Astrocyte of the hippocampus (primary cell): Measurements from ENCODE around the gene ECHDC3.
A peak's percentile ranks its signal among the peaks of the same experiment; 100 is the strongest.
"Not testable (repeated sequence)": the region's sequence is repeated elsewhere in the genome, so short reads cannot be mapped to it uniquely, and the experiment has no call there.

ENCODE experiments used
- DNase-seq: peaks from one replicate; pipeline ENCODE4 v3.0.0; 2011; ENCODE audit warnings: low read depth, low spot score

Gene ECHDC3

GRCh38 chr10:11715815-11716494, 26.2 kb upstream of the ECHDC3 start:
- DNase-seq: peak; percentile 13

GRCh38 chr10:11716686-11717085, 25.5 kb upstream of the ECHDC3 start:
- DNase-seq: no peak

GRCh38 chr10:11719496-11720259, 22.5 kb upstream of the ECHDC3 start:
- DNase-seq: peak; percentile 17

- DNase-seq: no peak
Measured at GRCh38 chr10:11720260-11720741, 21.9 kb upstream of the ECHDC3 start.

GRCh38 chr10:11721806-11722205, 20.4 kb upstream of the ECHDC3 start:
- DNase-seq: no peak

GRCh38 chr10:11723359-11723758, 18.8 kb upstream of the ECHDC3 start:
- no peak for DNase-seq

- peak; percentile 78 for DNase-seq
Measured at GRCh38 chr10:11724938-11725776, 17.0 kb upstream of the ECHDC3 start.

- DNase-seq: no peak
Measured at GRCh38 chr10:11725912-11726311, 16.3 kb upstream of the ECHDC3 start.

- no peak for DNase-seq
Measured at GRCh38 chr10:11727563-11727962, 14.6 kb upstream of the ECHDC3 start.

- DNase-seq: no peak
Measured at GRCh38 chr10:11728353-11728752, 13.8 kb upstream of the ECHDC3 start.

- no peak for DNase-seq
Measured at GRCh38 chr10:11729790-11730315, 12.3 kb upstream of the ECHDC3 start.

GRCh38 chr10:11730779-11731178, 11.4 kb upstream of the ECHDC3 start:
- DNase-seq: no peak

- DNase-seq: not testable (repeated sequence)
Measured at GRCh38 chr10:11736767-11737166, 5.4 kb upstream of the ECHDC3 start.

- DNase-seq: not testable (repeated sequence)
Measured at GRCh38 chr10:11737258-11738032, 4.7 kb upstream of the ECHDC3 start.

- DNase-seq: no peak
Measured at GRCh38 chr10:11740907-11741306, 1.3 kb upstream of the ECHDC3 start.

- DNase-seq: no peak
Measured at GRCh38 chr10:11741608-11742007, 574 bp upstream of the ECHDC3 start.

- peak; percentile 19 for DNase-seq
Measured at GRCh38 chr10:11742779-11743298, 657 bp downstream of the ECHDC3 start.

- no peak for DNase-seq
Measured at GRCh38 chr10:11743461-11744338, 1.5 kb downstream of the ECHDC3 start.

- DNase-seq: no peak
Measured at GRCh38 chr10:11745045-11745444, 2.9 kb downstream of the ECHDC3 start.
